ENCODE results near the gene TMEM121. TPM values are rescaled to one million over a fixed set of nuclear protein-coding genes. Genes with fewer than 3 reads are reported as not detected.
"Not testable (repeated sequence)": the region's sequence is repeated elsewhere in the genome, so short reads cannot be mapped to it uniquely, and the experiment has no call there.

TMEM121 gene
- total RNA-seq, 2 experiments from 2014 or later: 0.21 to 0.25 TPM

GRCh38 chr14:105554523-105554922, 28.1 kb downstream of the TMEM121 start:
- POLR2A ChIA-PET: interaction anchor here (0.6 kb wide), 1 partner anchor 47 kb away, joined by 3 read pairs; no protein-coding TSS in a partner anchor
- H3K4me3 ChIP-seq (ENCODE audit: low read depth, low read length, poor library complexity, severe bottlenecking): no peak overlapping the region
- no peaks in the 10 kb centered on the region for H3K79me2 ChIP-seq (ENCODE audit: insufficient read depth, low read depth, low read length)
- DNase-seq (ENCODE audit: low spot score): no peak
- H2AFZ ChIP-seq (ENCODE audit: low read length): no peak overlapping the region
- H4K20me1 ChIP-seq (ENCODE audit: insufficient read depth, low read length): no peaks in the 10 kb centered on the region
- H3K9me3 ChIP-seq (ENCODE audit: low read length): no peaks in the 10 kb centered on the region
- intact Hi-C loops (cut with micrococcal nuclease; ENCODE audit: unreplicated experiment): no loop called here
- peaks cover 19% of the 10 kb centered on the region for H3K4me1 ChIP-seq (ENCODE audit: insufficient read depth, low read length, poor library complexity, severe bottlenecking)
- no peaks in the 10 kb centered on the region for H3K9me2 ChIP-seq (ENCODE audit: insufficient read depth, low read length)
- CTCF ChIA-PET (ENCODE audit: unreplicated experiment): no interaction called here
- H3K4me2 ChIP-seq (ENCODE audit: low read length): no peak overlapping the region
- H3K36me3 ChIP-seq (ENCODE audit: insufficient read depth, low read length): no peaks in the 10 kb centered on the region
- TF ChIP-seq, protein P1, sequence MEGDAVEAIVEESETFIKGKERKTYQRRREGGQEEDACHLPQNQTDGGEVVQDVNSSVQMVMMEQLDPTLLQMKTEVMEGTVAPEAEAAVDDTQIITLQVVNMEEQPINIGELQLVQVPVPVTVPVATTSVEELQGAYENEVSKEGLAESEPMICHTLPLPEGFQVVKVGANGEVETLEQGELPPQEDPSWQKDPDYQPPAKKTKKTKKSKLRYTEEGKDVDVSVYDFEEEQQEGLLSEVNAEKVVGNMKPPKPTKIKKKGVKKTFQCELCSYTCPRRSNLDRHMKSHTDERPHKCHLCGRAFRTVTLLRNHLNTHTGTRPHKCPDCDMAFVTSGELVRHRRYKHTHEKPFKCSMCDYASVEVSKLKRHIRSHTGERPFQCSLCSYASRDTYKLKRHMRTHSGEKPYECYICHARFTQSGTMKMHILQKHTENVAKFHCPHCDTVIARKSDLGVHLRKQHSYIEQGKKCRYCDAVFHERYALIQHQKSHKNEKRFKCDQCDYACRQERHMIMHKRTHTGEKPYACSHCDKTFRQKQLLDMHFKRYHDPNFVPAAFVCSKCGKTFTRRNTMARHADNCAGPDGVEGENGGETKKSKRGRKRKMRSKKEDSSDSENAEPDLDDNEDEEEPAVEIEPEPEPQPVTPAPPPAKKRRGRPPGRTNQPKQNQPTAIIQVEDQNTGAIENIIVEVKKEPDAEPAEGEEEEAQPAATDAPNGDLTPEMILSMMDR (conservative IDR thresholded peaks at IDR 0.05; ENCODE audit: low read length): no peak
- no peak for TF ChIP-seq EZH2phosphoT487 (IDR thresholded peaks at IDR 0.05; ENCODE audit: borderline replicate concordance, low read depth, low read length)
- H3K27ac ChIP-seq (ENCODE audit: low read depth, low read length, poor library complexity, severe bottlenecking): no peak overlapping the region
- BruUV-seq (replicated peaks): no TSS peak

DNA sequence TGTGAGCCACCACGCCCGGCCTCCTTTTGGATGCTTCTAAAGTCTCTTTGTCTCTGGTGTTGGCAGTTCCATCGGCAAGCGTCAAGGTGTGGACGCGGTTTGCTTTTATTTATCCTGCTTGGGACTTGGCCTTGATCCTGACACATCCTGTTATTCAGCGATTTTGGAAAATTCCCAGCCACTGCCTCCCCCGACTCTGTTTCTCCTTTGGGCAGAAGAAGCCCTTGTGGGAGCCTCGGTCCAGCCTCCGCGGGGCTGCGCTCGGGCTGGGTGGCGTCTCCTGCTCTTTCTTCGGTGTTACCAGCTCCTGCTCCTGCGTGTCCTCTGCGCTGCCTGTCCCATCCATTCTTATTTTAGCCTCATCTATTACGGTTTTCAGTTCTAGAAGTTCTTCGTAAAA, 31.3 kb downstream of the TMEM121 start:
- CTCF ChIA-PET (ENCODE audit: unreplicated experiment); H3K9me3 ChIP-seq (ENCODE audit: low read length); H3K79me2 ChIP-seq (ENCODE audit: insufficient read depth, low read depth, low read length); POLR2A ChIA-PET; DNase-seq (ENCODE audit: low spot score); H2AFZ ChIP-seq (ENCODE audit: low read length); H3K4me3 ChIP-seq (ENCODE audit: low read depth, low read length, poor library complexity, severe bottlenecking); intact Hi-C loops (cut with micrococcal nuclease; ENCODE audit: unreplicated experiment); BruUV-seq (replicated peaks); H3K27ac ChIP-seq (ENCODE audit: low read depth, low read length, poor library complexity, severe bottlenecking); H3K36me3 ChIP-seq (ENCODE audit: insufficient read depth, low read length); H3K9me2 ChIP-seq (ENCODE audit: insufficient read depth, low read length); H4K20me1 ChIP-seq (ENCODE audit: insufficient read depth, low read length): not testable (repeated sequence)
- Histone ChIP-seq H3K4me1 (ENCODE audit: insufficient read depth, low read length, poor library complexity, severe bottlenecking) (peaks cover 29% of the 10 kb centered on the region), H3K4me2 (ENCODE audit: low read length) (peak overlapping the region; percentile 34)

DNA sequence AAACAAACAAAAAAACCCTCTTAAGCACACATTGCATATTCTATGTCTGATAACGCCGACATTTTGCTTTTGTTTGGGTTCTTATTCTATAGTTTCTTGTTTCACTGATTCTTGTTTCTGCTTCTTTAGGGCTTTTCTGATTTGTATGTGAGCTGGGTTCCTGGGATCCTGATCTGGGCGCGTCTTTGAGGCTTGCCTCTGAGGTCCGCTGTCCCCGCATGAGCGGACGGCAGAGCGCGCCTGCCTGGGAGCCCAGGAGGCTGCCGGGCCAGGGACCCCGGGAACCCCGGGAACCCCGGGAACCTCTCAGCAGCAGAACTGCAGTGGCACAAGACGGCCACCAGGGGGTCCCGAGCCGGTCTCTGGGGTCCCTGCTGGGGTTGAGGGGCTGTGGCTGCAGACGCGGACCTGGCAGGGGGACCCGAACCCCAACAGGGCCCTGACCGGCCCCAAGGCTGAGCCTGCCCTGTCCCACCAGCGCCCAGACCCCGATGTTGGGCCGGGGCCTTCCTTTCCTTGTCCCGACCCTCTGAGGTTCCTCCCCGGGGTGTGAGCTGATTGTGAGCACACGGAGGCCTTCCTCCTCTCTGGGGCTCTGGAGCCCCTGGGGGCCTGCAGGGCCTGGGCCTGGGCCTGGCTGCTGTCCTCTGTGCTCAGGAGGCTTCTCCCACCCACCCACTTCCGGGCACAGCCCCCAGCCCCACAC, 32.2 kb downstream of the TMEM121 start:
- POLR2A ChIA-PET; H3K79me2 ChIP-seq (ENCODE audit: insufficient read depth, low read depth, low read length); H4K20me1 ChIP-seq (ENCODE audit: insufficient read depth, low read length); H3K9me2 ChIP-seq (ENCODE audit: insufficient read depth, low read length); H2AFZ ChIP-seq (ENCODE audit: low read length); intact Hi-C loops (cut with micrococcal nuclease; ENCODE audit: unreplicated experiment); CTCF ChIA-PET (ENCODE audit: unreplicated experiment); H3K36me3 ChIP-seq (ENCODE audit: insufficient read depth, low read length); H3K9me3 ChIP-seq (ENCODE audit: low read length): not testable (repeated sequence)
- TSS peak; percentile 53 for BruUV-seq (replicated peaks)
- peak; percentile 60 for DNase-seq (ENCODE audit: low spot score)
- TF ChIP-seq, protein P1 (conservative IDR thresholded peaks at IDR 0.05; ENCODE audit: low read length): peak; percentile 56; the same call in 1 of the 2 replicates
- Histone ChIP-seq H3K4me3 (ENCODE audit: low read depth, low read length, poor library complexity, severe bottlenecking) (peak overlapping the region; percentile 56), H3K4me1 (ENCODE audit: insufficient read depth, low read length, poor library complexity, severe bottlenecking) (peaks cover 39% of the 10 kb centered on the region), H3K27ac (ENCODE audit: low read depth, low read length, poor library complexity, severe bottlenecking) (peak overlapping the region; percentile 72), H3K4me2 (ENCODE audit: low read length) (peak overlapping the region; percentile 81)

GRCh38 chr14:105559384-105560047, 33.1 kb downstream of the TMEM121 start:
- H4K20me1 ChIP-seq (ENCODE audit: insufficient read depth, low read length); H3K9me2 ChIP-seq (ENCODE audit: insufficient read depth, low read length); H3K9me3 ChIP-seq (ENCODE audit: low read length); H2AFZ ChIP-seq (ENCODE audit: low read length); H3K36me3 ChIP-seq (ENCODE audit: insufficient read depth, low read length); CTCF ChIA-PET (ENCODE audit: unreplicated experiment); intact Hi-C loops (cut with micrococcal nuclease; ENCODE audit: unreplicated experiment); POLR2A ChIA-PET; BruUV-seq (replicated peaks); H3K79me2 ChIP-seq (ENCODE audit: insufficient read depth, low read depth, low read length): not testable (repeated sequence)
- Histone ChIP-seq H3K27ac (ENCODE audit: low read depth, low read length, poor library complexity, severe bottlenecking) (peak overlapping the region; percentile 72), H3K4me1 (ENCODE audit: insufficient read depth, low read length, poor library complexity, severe bottlenecking) (peaks cover 48% of the 10 kb centered on the region), H3K4me2 (ENCODE audit: low read length) (peak overlapping the region; percentile 81), H3K4me3 (ENCODE audit: low read depth, low read length, poor library complexity, severe bottlenecking) (peak overlapping the region; percentile 56)
- peak; percentile 46 for DNase-seq (ENCODE audit: low spot score)

DNA sequence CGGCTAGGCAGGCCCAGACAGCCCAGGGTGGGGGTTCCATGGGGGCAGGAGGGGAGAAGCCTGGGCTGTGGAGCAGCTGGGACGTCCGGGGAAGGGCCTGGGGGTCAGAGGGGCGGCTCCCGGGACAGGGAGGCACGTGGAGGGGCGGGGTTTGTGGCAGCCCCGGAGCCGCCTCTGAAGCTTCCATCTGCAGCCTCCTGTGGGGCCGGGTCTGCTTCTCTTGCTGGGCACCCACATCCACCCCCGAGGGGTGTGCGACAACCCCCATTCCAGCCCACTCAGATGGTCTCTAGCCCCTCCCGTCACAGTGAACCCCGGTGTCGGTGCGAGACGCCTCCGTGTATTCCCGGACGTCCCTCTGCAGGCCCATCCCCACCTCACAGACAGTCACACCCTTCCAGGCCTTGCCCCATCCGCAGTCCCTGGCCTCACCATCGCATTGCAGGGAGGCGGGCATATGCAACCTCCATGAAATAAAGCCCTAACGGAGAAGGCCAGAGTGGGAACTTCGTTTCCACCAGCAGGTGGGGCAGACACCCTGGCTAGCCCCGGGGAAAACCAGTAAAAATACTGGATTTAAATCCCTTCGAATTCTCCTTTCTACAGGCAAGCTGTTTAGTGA, 33.8 kb downstream of the TMEM121 start:
- H3K4me1 ChIP-seq (ENCODE audit: insufficient read depth, low read length, poor library complexity, severe bottlenecking): peaks cover 54% of the 10 kb centered on the region

More for the DNA sequence above, 33.8 kb downstream of the TMEM121 start:
- H3K9me2 ChIP-seq (ENCODE audit: insufficient read depth, low read length); H4K20me1 ChIP-seq (ENCODE audit: insufficient read depth, low read length); CTCF ChIA-PET (ENCODE audit: unreplicated experiment); BruUV-seq (replicated peaks); H3K79me2 ChIP-seq (ENCODE audit: insufficient read depth, low read depth, low read length); H2AFZ ChIP-seq (ENCODE audit: low read length); H3K4me3 ChIP-seq (ENCODE audit: low read depth, low read length, poor library complexity, severe bottlenecking); H3K36me3 ChIP-seq (ENCODE audit: insufficient read depth, low read length); DNase-seq (ENCODE audit: low spot score); H3K9me3 ChIP-seq (ENCODE audit: low read length); intact Hi-C loops (cut with micrococcal nuclease; ENCODE audit: unreplicated experiment); POLR2A ChIA-PET: not testable (repeated sequence)
- Histone ChIP-seq H3K27ac (ENCODE audit: low read depth, low read length, poor library complexity, severe bottlenecking) (peak overlapping the region; percentile 95), H3K4me2 (ENCODE audit: low read length) (peak overlapping the region; percentile 42; the same call in 1 of the 2 replicates)
